GM12864 (cell line): Measurements from ENCODE around the gene GLIS2.

Source experiments
- DNase-seq: peaks from one replicate; pipeline ENCODE4 v3.0.0-alpha.2; 2011; ENCODE audit warnings: low read depth
- H3K4me3 ChIP-seq: 2 replicates; pipeline ENCODE4 v1.5.1; 2011; ENCODE audit warnings: mild to moderate bottlenecking, low read depth, low read length, control low read depth
- CTCF ChIP-seq: IDR thresholded peaks from 2 replicates; pipeline ENCODE4 v1.5.1; 2011; ENCODE audit warnings: low read depth, mild to moderate bottlenecking, moderate library complexity, low read length, control low read depth, inconsistent platforms; ENCODE audit errors: missing control alignments

Gene GLIS2

DNA sequence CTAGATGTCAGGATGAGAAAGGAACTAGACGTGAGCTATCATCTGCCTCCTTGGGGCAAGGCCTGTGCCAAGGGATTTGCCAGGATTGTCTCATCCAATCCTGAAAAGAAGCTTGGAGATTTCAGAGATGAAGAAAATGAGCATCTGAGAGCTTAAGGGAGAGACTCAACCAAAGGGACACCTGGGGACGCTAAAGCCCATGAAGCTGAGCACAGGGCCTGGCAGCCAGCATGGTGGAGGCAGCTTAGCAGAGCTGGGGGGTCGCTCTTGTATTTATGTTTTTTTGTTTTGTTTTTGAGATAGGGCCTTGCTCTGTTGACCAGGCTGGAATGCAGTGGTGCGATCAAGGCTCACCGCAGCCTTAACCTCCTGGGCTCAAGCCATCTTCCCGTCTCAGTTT is 18.4 kb upstream of the GLIS2 start:
- H3K4me3 ChIP-seq, result no peak overlapping the region
- TF ChIP-seq CTCF, result no peak
- no peak for DNase-seq

DNA sequence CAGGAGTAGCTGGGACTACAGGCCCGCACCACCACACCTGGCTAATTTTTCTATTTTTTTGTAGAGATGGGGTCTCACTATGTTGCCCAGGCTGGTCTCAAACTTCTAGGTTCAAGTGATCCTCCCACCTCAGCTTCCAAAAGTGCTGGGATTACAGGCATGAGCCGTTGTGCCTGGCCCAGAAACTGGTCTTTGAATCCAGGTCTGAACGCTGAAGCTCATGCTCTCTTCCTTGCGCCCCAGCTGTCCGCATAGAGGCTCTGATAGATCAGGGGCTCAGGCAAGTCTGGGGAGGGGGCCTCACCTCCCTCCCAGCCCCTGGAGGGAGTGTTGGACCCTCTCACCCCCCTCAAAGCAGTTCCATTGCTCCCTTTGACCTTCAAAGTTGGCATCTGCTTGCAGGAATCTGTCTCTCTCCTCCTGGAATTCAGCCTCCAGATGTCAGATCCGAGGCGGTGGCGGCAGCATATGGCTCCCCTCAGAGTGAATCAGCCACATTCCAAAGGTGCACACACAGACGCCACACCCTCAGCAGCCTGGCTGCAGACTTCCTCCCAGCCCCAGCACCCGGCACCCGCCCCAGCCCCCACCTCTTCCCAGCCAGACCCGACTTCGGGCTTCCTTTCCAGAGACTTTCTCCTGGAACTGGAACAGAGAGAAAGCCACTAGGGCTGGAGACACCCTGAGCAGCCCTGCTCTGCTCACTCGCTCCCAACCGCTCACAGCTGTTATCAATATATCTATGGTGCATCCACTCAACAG is 16.9 kb upstream of the GLIS2 start:
- TF ChIP-seq CTCF, result no peak
- no peak overlapping the region for H3K4me3 ChIP-seq
- DNase-seq, result no peak

GRCh38 chr16:4301177-4301576 is 14.7 kb upstream of the GLIS2 start:
- TF ChIP-seq CTCF, result no peak

DNA sequence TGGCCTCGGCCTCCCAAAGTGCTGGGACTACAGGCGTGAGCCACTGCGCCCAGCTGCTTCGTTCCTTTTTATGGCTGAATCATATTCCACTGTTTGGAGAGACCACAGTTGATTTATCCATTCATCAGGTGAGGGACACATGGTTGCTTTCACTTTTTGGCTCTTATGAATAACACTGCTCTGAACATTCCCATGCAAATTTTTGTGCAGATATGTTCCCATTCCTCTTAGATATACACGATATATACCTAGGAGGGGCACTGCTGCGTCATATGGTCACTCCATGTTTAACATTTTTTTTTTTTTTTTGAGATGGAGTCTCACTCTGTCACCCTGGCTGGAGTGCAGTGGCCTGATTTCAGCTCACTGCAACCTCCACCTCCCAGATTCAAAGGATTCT is 13.9 kb upstream of the GLIS2 start:
- H3K4me3 ChIP-seq, result no peak overlapping the region
- DNase-seq, result no peak

More at GRCh38 chr16:4301177-4301576, 14.7 kb upstream of the GLIS2 start:
- H3K4me3 ChIP-seq, result no peak overlapping the region
- DNase-seq, result no peak

GRCh38 chr16:4303973-4304372 is 11.9 kb upstream of the GLIS2 start:
- no peak for TF ChIP-seq CTCF
- no peak for DNase-seq
- H3K4me3 ChIP-seq, result no peak overlapping the region

More for the DNA sequence above, 13.9 kb upstream of the GLIS2 start:
- TF ChIP-seq CTCF, result no peak

GRCh38 chr16:4306470-4307214 is 9.2 kb upstream of the GLIS2 start:
- no peak for DNase-seq
- TF ChIP-seq CTCF, result no peak
- H3K4me3 ChIP-seq, result peak overlapping the region; percentile 90
